ENCODE measurements around the gene SERTAD2.

SERTAD2 gene, protein sequence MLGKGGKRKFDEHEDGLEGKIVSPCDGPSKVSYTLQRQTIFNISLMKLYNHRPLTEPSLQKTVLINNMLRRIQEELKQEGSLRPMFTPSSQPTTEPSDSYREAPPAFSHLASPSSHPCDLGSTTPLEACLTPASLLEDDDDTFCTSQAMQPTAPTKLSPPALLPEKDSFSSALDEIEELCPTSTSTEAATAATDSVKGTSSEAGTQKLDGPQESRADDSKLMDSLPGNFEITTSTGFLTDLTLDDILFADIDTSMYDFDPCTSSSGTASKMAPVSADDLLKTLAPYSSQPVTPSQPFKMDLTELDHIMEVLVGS

DNA sequence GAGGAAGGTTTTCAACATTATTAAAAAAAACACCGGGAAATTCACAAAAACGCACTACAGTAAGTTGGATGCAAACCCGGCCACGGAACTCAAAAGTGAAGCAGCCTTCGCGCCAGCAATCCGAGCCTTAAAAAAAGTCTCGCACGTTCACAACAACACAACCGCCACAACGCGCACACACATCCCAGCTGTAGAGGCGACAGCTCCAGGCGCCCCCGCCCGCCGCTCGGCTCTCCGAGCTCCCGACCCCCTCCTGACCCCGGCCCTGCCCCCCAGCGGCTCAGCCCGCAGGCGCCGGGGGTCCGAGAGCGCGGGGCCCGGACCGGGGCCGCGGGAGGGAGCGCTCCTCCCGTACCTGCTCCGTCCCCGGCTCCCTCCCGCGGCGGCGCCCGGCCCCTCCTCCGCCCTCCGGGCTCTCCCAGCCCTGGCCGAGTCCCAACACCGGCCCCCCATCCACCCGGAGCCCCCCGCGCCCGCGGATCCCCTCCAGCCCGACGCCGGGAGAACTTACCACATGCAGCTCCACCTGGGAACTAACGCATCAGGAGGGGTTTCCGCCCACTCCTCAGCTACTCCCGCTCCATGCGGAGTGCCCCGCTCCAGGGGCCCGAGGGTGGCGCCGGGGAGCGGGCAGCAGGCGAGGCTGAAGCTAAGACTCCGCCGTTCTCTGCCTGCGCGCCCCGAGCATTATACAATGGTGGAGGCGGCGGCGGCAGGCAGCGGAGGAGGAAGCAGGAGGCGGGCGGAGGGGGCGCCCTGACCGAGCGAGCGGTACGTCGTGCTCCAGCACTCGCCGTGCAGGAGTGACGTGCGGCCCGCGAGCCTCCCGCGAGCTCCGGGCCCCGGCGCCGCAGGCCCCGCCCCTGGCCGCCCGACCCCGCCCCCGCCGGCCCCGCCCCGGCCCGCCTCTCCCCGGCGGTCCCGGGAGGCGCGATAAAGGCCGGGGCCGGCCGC is at the start of gene SERTAD2:
Gene SERTAD2, minus strand, starts transcription at position 805 of the 954 bp plus-strand sequence. CDS start 17,042 bp downstream, outside the sequence.
- peak; percentile 50 for FAIRE-seq
- peak; percentile 76 for DNase-seq (ENCODE audit: extremely low spot score, insufficient read length, low read depth)

DNA sequence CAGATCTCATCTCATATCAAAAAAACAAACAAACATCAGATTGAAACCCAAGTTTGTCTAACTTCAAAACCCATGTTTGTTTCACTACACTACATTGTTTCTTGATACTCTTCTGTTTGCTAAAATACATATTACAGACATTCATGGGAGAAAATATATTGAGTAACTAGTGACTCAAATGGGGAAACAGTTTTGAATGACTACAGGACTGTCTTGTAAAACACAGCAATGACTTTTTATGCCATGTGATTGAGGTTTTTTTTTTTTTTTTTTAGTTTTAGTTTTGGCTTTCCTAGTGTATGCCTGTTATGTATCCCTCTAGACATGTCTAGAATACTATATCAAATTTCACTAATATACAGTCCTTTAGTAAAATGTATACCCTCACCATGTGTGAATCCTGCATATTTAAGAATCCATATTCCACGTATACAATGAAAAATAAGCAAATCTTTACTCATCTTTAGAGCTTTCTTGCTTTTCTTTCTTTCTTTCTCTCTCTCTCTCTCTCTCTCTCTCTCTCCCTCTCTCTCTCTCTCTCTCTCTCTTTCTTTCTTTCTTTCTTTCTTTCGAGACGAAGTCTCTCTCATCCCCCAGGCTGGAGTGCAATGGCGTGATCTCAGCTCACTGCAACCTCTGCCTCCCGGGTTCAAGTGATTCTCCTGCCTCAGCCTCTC is 46.6 kb upstream of the SERTAD2 start:
- FAIRE-seq (no peak), DNase-seq (ENCODE audit: extremely low spot score, insufficient read length, low read depth) (peak; percentile 18)

DNA sequence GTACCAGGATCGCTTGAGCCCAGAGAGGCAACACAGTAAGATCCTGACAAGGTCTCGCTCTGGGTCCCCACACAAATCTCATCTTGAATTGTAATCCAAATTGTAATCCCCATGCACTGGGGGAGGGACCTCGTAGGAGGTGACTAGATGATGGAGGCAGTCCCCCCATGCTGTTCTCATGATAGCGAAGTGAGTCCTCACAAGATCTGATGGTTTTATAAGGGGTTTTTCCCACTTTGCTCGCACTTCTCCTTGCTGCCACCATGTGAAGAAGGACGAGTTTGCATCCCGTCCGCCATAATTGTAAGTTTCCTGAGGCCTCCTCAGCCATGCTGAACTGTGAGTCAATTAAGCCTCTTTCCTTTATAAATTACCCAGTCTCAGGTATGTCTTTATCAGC is 46.0 kb upstream of the SERTAD2 start:
- DNase-seq (ENCODE audit: extremely low spot score, insufficient read length, low read depth): no peak
- no peak for FAIRE-seq

DNA sequence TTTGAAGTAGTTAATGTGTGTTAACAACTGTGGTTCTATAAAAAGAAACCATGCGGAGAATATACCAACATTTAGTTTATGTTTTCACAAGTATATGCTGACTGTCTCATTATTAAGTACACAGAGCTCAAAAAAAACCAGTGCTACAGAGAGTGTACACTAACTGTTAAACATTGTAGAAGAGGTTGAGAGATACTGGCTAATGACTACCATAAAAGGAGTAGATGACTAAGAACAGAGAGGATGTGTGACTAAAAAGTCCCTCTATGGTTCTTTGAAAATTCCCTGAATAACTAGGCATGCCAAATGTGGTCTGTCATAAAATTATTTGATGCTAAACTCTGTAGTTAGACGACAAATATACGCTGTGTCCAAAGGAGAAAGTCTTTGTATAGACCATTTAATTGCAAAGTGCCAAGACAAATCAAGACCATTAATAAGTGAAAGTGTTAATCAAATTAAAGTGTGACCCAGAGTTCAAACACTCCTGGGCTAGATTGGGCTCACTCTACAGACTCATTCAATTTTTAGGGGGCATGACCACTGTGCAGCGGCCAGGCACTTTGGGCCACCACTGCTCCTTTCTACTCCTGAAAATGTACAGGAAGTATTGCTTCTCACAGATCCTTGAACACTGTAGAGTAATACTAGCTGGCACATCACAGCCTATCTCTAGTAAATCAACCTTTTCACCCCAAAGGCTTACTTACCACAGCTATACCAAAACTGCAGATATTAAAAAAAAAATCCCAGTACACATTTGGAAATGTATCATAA is 45.1 kb upstream of the SERTAD2 start:
- DNase-seq (ENCODE audit: extremely low spot score, insufficient read length, low read depth) (peak; percentile 35), FAIRE-seq (peak; percentile 96)

DNA sequence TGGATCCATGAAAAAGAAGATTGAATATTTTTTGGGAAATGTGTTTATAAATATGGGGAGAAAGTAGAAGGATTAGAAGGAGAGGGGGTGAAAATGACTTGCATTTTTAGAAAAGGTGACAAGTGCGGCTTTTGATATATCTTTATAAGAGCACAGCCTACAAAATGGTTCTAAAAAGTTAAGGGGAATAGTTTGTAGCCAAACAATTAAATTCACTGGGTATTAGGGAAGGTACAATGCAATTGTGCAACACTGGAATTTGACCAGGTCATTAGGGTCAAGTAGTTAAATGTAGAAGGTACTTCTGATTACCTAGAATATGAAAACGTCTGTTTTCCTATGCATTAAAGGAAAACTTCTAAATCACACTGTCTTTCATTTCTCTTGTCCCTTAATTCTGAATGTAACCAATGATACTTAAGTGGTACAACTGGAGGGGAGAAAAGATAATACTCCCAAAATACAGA is 44.5 kb upstream of the SERTAD2 start:
- DNase-seq (ENCODE audit: extremely low spot score, insufficient read length, low read depth) (no peak), FAIRE-seq (no peak)

DNA sequence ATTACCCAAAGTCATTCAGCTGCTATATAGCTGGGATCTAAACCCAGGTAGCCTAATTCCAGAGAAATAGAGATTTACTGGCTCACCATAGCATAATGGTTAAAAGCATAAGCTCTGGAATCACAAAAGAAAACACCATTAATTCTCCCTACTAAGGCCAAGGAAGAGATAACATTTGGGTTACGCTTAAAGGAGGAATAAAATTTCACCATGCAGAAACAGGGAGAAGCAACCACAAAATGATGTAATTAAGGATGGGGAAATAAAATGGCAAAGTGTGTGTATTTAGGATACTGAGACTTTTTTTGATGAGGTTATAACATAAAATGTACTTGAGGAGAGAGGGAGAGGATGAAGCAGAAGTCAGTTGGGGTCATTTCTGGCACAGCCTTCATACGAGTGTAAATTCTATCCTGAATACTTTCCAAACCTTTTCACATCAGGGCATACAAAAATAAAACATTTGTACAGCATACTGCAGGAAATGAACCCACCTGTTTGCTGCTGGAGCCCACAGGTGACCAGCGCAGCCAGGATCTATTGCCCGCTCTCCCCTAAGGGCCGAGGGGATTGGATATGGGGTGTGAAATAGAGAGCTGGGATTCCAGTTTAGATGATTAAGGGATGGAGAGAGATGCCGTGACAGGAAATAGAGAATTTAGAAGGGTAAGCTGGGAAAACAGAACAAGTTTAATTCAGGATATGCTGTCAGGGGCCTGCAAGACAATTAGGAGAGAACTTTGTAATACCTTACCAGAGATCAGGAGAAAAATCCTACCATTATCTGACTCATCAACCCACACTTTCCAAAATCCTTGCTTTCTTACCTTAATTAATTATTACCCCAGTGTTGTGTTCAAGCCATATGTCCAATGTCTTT is 43.8 kb upstream of the SERTAD2 start:
- DNase-seq (ENCODE audit: extremely low spot score, insufficient read length, low read depth): no peak
- peak; percentile 18 for FAIRE-seq

DNA sequence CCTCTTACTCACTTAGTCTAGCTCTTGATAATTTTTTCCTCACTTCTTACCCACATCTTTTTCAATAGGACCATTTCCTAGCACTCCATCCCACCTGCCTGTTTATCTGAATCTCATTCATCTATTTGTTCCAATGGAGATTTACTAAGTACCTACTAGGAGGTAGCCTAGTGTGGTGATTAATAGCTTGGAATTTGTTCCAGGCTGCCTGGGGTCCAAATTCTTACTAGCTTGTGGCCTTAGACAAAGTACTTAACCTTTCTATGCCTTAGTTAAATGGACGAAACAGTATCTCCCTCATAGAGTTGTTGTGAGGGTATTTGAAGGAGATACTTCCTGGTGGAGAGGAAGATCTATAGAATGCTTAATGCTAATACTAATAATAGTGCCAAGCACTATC is 42.9 kb upstream of the SERTAD2 start:
- FAIRE-seq (peak; percentile 47), DNase-seq (ENCODE audit: extremely low spot score, insufficient read length, low read depth) (no peak)

DNA sequence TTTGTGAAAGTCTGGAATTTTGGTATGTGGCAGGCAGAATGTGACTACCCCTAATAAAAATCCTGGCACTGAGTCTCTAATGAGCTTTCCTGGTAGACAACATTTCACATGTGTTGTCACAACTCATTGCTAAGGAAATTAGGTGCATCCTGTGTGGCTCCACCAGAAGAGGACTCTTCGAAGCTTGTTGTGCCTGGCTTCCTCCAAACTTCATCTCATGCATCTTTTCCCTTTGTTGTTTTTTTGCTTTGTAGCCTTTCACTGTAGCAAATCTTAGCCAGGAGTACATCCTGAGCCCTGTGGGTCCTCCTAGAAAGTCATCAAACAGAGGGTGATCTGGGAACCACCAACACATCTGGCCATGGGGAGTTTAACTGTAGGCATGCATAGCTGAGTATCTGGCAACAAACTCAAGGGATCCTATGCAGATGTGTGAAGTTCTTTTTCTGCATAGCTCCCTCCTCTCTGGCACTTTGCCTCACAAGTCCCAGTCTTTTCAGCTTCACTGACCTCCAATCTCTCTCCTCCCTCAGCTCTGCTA is 42.1 kb upstream of the SERTAD2 start:
- peak; percentile 75 for FAIRE-seq
- no peak for DNase-seq (ENCODE audit: extremely low spot score, insufficient read length, low read depth)

DNA sequence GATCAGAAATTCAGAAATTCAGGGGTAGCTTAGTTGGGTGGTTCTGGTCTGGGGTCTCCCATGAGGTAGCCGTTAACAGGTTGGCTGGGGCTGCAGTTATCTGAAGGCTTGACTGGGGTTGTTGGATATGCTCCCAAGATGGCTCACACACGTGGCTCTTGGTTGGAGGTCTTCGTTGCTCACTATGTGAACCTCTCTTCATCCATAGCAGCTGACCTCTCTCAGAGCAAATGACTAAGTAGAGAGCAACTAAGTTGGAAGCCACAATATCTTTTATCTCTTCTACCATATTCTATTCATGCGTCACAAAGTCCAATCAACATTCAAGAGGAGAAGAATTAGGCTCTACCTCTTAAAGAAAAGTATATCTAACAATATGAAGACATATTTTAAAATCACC is 38.7 kb upstream of the SERTAD2 start:
- no peak for FAIRE-seq
- DNase-seq (ENCODE audit: extremely low spot score, insufficient read length, low read depth): no peak

DNA sequence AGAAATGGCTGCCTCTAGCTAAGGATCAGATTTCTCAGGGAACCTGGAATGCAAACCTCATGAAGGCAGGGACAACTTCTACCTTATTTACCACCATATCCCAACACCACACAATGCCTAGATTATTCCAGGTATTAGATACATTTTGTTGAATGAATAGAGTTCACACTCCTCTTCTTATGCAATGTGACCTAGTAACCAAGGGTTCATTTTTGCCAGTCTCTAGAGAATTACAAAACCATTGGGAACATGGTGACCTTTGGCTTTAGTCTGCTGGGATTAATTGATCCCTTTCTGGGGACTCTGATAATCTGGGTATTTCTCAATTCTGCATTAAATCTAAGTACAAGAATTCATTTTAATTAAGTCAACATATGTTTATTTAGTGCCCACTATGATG is 35.2 kb upstream of the SERTAD2 start:
- no peak for FAIRE-seq
- DNase-seq (ENCODE audit: extremely low spot score, insufficient read length, low read depth): no peak

DNA sequence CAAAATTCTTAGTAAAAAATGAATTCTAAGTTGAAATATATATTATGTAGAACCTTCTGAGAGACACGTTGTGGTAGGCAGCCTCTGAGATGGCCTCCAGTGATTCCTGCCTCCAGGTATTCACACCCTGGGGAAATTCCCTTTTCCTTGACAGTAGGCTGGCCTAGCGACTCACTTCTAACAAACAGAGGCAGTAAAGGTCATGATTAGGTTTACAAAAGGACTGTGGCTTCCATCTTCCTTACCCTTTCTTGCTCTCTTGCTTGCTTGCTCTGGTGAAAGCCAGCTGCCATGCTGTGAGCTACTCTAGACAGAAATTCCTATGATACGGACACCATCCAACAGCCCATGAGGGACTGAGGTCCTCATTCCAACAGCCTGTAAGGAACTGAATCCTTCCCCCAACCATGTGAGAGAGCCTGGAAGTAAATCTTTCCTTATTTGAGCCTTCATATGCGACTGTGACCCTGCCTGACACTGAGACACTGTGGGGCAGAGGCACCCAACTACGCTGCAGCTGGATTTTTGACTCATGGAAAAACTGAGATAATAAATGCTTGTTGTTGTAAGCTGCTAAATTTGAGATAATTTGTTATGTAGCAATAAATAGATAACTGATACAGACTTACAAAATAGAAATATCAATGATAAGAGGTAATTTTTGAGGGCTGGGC is 32.7 kb upstream of the SERTAD2 start:
- no peak for DNase-seq (ENCODE audit: extremely low spot score, insufficient read length, low read depth)
- no peak for FAIRE-seq

DNA sequence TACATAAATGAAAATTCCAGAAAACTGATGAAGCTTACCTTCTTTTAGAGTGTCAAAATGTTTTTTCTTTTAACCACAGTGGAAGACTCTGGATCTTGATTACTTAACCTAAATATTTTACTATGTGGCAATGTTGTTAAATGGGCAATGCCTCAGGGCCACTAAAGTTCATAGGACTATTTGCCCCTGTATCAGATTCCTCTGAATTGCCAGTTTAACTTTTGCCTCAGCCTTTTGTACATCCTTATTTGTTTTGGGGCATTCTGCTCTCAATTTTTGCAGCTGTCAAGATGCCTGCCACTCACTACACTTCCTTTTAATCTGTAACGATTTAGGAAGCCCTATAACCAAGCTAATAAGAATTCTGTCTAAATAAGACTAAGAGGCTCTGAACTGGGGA is 31.7 kb upstream of the SERTAD2 start:
- FAIRE-seq (no peak), DNase-seq (ENCODE audit: extremely low spot score, insufficient read length, low read depth) (no peak)

DNA sequence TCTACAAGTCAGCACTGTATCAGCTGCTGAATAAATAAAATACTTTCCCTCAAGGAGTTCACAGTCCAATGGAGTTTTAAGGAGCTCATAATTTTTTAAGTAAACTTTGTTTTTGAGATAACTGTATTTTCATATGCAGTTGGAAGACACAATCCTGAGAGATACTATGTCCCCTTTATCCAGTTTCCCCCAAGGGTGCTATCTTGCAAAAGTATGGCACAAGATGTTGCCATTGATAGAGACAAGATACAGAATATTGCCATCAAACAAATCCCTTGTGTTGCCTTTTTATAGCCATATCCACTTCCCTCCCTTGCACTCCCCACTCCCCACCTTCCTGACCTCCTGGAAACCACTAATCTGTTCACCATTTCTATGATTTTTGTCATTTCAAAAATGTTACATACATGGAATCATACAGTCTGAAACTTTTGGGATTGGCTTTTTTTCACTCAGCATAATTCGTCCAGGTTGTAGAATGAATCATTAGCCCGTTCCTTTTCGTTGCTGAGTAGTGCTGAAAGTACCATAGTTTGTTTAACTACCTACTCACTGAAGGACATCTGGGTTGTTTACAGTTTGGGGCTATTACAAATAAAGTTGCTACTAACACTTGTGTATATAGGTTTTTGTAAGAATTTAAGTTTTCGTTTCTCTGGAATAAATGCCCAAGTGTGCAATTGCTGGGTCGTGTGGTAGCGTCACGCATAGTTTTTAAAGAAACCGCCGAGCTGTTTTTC is 30.2 kb upstream of the SERTAD2 start:
- DNase-seq (ENCODE audit: extremely low spot score, insufficient read length, low read depth): no peak
- peak; percentile 15 for FAIRE-seq

DNA sequence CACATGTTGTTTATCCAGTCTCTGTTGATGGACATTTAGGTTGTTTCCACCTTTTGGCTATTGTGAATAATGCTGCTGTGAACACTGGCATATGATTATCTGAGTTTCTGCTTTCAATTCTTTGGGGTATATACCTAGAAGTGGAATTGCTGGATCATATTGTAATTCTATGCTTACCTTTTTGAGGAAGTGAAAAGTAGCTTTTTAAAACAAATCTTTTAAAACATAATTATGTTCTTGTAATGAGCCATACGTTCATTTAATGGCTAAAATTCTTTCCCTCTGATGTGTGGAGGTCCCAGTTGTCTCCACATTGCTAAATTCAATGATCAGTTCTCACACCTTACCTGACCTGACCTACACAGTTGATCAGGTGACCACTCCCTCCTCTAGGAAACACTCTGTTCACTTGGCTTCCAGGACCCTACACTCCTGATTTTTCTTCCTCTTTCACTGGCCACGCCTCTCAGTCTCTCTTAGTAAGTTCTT is 27.8 kb upstream of the SERTAD2 start:
- FAIRE-seq (peak; percentile 50), DNase-seq (ENCODE audit: extremely low spot score, insufficient read length, low read depth) (no peak)

DNA sequence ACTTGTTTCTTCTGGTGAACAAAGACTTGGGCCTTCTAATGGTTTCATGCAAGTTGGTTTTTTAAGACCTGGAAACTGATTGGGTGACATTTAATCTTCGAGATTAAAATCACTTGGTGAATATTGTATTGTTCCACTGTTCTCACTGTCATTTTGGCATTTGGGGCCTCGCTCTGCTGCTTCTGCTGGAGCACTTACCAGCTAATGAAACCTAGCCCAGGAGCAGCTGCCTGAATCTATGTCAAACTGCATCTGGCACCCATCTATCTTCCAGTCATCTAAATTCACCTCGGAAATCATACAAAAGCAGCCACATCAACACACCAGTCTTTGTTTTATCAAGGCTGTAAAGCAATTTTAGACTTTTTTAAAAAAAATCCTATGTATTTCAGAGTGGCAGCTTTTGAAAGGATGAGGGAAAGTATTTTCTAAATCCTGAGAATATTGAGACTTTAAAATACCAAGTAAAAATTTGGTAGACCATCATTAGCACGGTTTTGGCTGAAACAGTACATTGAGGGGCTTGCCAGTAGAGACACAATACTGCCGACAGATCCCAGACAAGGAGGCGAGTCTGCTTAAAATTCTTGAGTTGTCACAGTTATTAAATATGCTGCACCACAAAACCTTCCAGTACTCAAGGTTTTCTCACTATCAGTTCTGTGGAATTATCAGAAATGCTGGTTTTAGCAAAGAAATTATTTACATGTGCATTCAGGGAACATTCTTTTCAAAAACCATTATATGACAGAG is 26.1 kb upstream of the SERTAD2 start:
- DNase-seq (ENCODE audit: extremely low spot score, insufficient read length, low read depth) (no peak), FAIRE-seq (no peak)

DNA sequence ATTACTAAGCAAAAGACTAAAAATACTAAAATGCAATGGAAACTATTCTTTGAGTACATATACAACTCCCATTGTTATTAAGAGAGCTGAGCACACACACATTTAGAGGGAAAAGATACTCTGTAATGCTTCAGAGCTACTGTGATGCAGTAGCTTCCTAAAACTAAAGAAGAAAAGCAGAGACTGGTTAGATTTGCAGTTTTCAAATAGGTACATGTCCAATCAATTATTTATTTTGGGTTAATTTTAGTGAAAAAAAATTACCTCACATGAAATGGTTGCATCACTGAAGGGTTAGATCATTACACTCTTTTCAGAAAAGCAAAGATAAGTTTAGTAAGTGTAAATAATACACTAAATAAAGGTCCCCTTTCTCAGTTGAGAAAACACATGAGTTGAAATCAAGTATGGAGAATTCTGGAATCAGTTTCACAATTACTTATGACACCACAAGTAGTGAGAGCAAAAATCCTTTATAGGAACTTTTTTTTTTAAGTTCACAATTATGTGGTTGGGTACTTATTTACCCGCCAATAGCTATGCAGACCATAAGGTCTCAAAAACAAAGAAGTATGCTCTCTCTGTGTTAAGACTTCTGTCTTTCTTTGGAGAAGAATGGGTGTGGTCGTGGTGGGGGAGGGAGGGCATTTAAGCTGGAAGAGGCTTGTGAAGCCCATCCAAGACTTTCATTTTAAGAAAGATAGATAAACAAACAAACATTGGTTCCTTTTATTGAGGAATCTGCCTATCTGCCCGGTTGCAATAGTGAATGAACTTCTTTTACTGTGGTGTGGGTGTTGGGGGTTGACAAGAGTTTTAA is 25.3 kb upstream of the SERTAD2 start:
- no peak for DNase-seq (ENCODE audit: extremely low spot score, insufficient read length, low read depth)
- no peak for FAIRE-seq
